Measurements from ENCODE around the gene TMCO1. TPM values are rescaled to one million over a fixed set of nuclear protein-coding genes. Genes with fewer than 3 reads are reported as not detected.
"Not testable (repeated sequence)": the region's sequence is repeated elsewhere in the genome, so short reads cannot be mapped to it uniquely, and the experiment has no call there.

TMCO1 gene
- total RNA-seq, 1 donor from 2014 or later = 9.9 TPM

GRCh38 chr1:165753934-165754333 is 14.7 kb downstream of the TMCO1 start:
- H3K4me3 ChIP-seq = no peak overlapping the region
- no peaks in the 10 kb centered on the region for H3K4me1 ChIP-seq
- TF ChIP-seq, protein P1, sequence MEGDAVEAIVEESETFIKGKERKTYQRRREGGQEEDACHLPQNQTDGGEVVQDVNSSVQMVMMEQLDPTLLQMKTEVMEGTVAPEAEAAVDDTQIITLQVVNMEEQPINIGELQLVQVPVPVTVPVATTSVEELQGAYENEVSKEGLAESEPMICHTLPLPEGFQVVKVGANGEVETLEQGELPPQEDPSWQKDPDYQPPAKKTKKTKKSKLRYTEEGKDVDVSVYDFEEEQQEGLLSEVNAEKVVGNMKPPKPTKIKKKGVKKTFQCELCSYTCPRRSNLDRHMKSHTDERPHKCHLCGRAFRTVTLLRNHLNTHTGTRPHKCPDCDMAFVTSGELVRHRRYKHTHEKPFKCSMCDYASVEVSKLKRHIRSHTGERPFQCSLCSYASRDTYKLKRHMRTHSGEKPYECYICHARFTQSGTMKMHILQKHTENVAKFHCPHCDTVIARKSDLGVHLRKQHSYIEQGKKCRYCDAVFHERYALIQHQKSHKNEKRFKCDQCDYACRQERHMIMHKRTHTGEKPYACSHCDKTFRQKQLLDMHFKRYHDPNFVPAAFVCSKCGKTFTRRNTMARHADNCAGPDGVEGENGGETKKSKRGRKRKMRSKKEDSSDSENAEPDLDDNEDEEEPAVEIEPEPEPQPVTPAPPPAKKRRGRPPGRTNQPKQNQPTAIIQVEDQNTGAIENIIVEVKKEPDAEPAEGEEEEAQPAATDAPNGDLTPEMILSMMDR (IDR thresholded peaks at IDR 0.05) = no peak
- no peak overlapping the region for H3K27ac ChIP-seq
- peaks cover 24 to 49% of the 10 kb centered on the region in 2 donors for H3K36me3 ChIP-seq
- H3K27me3 ChIP-seq = no peaks in the 10 kb centered on the region
- H3K9me3 ChIP-seq = no peaks in the 10 kb centered on the region
- DNase-seq (ENCODE audit: low spot score in 2 of 2) = no peak
- intact Hi-C loops (cut with DNase I) = no loop called here

GRCh38 chr1:165748550-165748949 is 20.1 kb downstream of the TMCO1 start:
- intact Hi-C loops (cut with DNase I) = no loop called here
- no peak overlapping the region for H3K4me3 ChIP-seq
- peaks cover 14 to 53% of the 10 kb centered on the region in 2 donors for H3K36me3 ChIP-seq
- no peaks in the 10 kb centered on the region for H3K9me3 ChIP-seq
- H3K27me3 ChIP-seq = no peaks in the 10 kb centered on the region
- TF ChIP-seq, protein P1 (IDR thresholded peaks at IDR 0.05) = no peak
- no peak overlapping the region for H3K27ac ChIP-seq
- no peak for DNase-seq (ENCODE audit: low spot score in 2 of 2)
- no peaks in the 10 kb centered on the region for H3K4me1 ChIP-seq

- no peaks in the 10 kb centered on the region for H3K27me3 ChIP-seq
- intact Hi-C loops (cut with DNase I) = no loop called here
- no peaks in the 10 kb centered on the region for H3K9me3 ChIP-seq
- DNase-seq (ENCODE audit: low spot score in 2 of 2) = no peak
- TF ChIP-seq, protein P1 (IDR thresholded peaks at IDR 0.05) = no peak
- H3K4me1 ChIP-seq = no peaks in the 10 kb centered on the region
- H3K36me3 ChIP-seq = peaks cover 13 to 53% of the 10 kb centered on the region in 2 donors
- no peak overlapping the region for H3K27ac ChIP-seq
- H3K4me3 ChIP-seq = no peak overlapping the region
These were observed 20.8 kb downstream of the TMCO1 start for GRCh38 chr1:165747632-165748447.

GRCh38 chr1:165744913-165745312 is 23.8 kb downstream of the TMCO1 start:
- H3K36me3 ChIP-seq = peaks cover 33 to 60% of the 10 kb centered on the region in 2 donors

GRCh38 chr1:165742194-165742593 is 26.5 kb downstream of the TMCO1 start:
- no peak for DNase-seq (ENCODE audit: low spot score in 2 of 2)
- H3K4me3 ChIP-seq = no peak overlapping the region
- no peak overlapping the region for H3K27ac ChIP-seq
- no peaks in the 10 kb centered on the region for H3K4me1 ChIP-seq
- H3K27me3 ChIP-seq = no peaks in the 10 kb centered on the region
- peaks cover 39 to 60% of the 10 kb centered on the region in 2 donors for H3K36me3 ChIP-seq
- intact Hi-C loops (cut with DNase I) = no loop called here
- TF ChIP-seq, protein P1 (IDR thresholded peaks at IDR 0.05) = no peak
- no peaks in the 10 kb centered on the region for H3K9me3 ChIP-seq

More at GRCh38 chr1:165744913-165745312, 23.8 kb downstream of the TMCO1 start:
- intact Hi-C loops (cut with DNase I); H3K4me3 ChIP-seq; DNase-seq (ENCODE audit: low spot score in 2 of 2); H3K27ac ChIP-seq; H3K9me3 ChIP-seq; H3K4me1 ChIP-seq; H3K27me3 ChIP-seq: not testable (repeated sequence)

DNA sequence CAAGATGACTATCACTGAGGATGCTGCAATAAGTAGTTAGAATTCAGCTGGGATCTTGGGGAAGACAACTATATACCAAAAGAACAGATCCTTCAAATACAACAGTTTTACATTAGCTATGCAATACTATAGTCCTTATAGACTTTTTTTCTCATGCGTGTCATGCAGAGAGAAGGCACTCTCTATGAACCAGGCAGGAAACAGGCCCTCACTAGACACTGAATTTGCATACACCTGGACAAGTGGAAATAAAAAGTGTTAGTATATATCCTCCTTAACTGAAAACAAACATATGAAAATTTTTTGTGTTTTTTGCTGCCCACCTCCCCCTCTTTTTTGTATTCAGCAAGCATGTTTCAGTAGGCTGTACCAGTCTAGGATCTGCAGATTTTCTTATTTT is 29.9 kb downstream of the TMCO1 start:
- TF ChIP-seq, protein P1 (IDR thresholded peaks at IDR 0.05) = no peak
- Histone ChIP-seq H3K4me1 (no peaks in the 10 kb centered on the region), H3K9me3 (no peaks in the 10 kb centered on the region), H3K36me3 (peaks cover 39 to 59% of the 10 kb centered on the region in 2 donors), H3K4me3 (no peak overlapping the region), H3K27me3 (no peaks in the 10 kb centered on the region), H3K27ac (no peak overlapping the region)
- no peak for DNase-seq (ENCODE audit: low spot score in 2 of 2)
- intact Hi-C loops (cut with DNase I) = no loop called here

All from ascending aorta (tissue), 2 donors.